PC-9 (cell line): ENCODE results near the gene BPI.

Experiments used
- CTCF ChIP-seq: fragments of 200-600 bp; sonication (generic); conservative IDR thresholded peaks from 2 replicates; pipeline ENCODE4 v1.6.1; 2017; ENCODE audit warnings: mixed run types, antibody characterized with exemption, mild to moderate bottlenecking, moderate library complexity
- EZH2 ChIP-seq: fragments of 200-600 bp; sonication (generic); IDR thresholded peaks from 2 replicates; pipeline ENCODE4 v1.8.0; 2017; ENCODE audit warnings: antibody characterized with exemption, low read depth

GRCh38 chr20:38325167-38325566 is 21.2 kb downstream of the BPI start:
- TF ChIP-seq CTCF (no peak), EZH2 (no peak)
